ENCODE results near the gene PRPSAP1. TPM values are rescaled to one million over a fixed set of nuclear protein-coding genes. Genes with fewer than 3 reads are reported as not detected.

PRPSAP1 gene
- total RNA-seq, 1 experiment from 2014 or later: 38.4 TPM

- no peak for DNase-seq
- Histone ChIP-seq H3K23me2 (ENCODE audit: insufficient read length, low read depth, low read length, poor library complexity, severe bottlenecking) (no peaks in the 10 kb centered on the region), H2BK20ac (ENCODE audit: low read depth, low read length, poor library complexity, severe bottlenecking) (no peak overlapping the region), H2BK15ac (ENCODE audit: low read depth, low read length) (no peak overlapping the region), H2BK120ac (ENCODE audit: low read depth, low read length, poor library complexity, severe bottlenecking) (no peak overlapping the region), H3K4me2 (ENCODE audit: insufficient read depth, insufficient read length, low read length) (no peak overlapping the region), H3K9ac (ENCODE audit: extremely low read depth, insufficient read length, low read length) (no peak overlapping the region), H3K18ac (ENCODE audit: insufficient read length, low read depth, low read length) (no peak overlapping the region), H4K20me1 (ENCODE audit: control insufficient read depth, insufficient read depth, insufficient read length) (no peaks in the 10 kb centered on the region), H3K56ac (ENCODE audit: insufficient read length, low read depth, low read length) (no peak overlapping the region), H2AK5ac (ENCODE audit: insufficient read length, low read length) (no peak overlapping the region), H2BK5ac (ENCODE audit: insufficient read length, low read length) (no peak overlapping the region), H3K27ac (ENCODE audit: insufficient read length, low read depth, low read length) (no peak overlapping the region), H3K79me1 (ENCODE audit: insufficient read depth, low read depth, low read length, poor library complexity, severe bottlenecking) (no peaks in the 10 kb centered on the region), H3K14ac (ENCODE audit: insufficient read depth, low read length) (no peak overlapping the region), H4K91ac (ENCODE audit: insufficient read length, low read depth, low read length) (no peak overlapping the region), H3K23ac (ENCODE audit: insufficient read length, low read depth, low read length) (no peak overlapping the region), H3K79me2 (ENCODE audit: insufficient read depth, low read length) (no peaks in the 10 kb centered on the region), H4K8ac (replicated peaks; ENCODE audit: insufficient read length, low read depth, low read length) (no peak overlapping the region), H2AFZ (ENCODE audit: low read length) (no peak overlapping the region), H3T11ph (ENCODE audit: low read length) (no peak overlapping the region), H4K5ac (ENCODE audit: insufficient read length, low read depth, low read length) (no peak overlapping the region), H3K27me3 (ENCODE audit: insufficient read depth, low read length) (no peaks in the 10 kb centered on the region), H3K4ac (ENCODE audit: low read depth, low read length) (no peak overlapping the region), H2BK12ac (ENCODE audit: insufficient read length, low read depth, low read length) (no peak overlapping the region), H3K4me1 (ENCODE audit: insufficient read depth, low read length) (no peaks in the 10 kb centered on the region), H3K9me3 (ENCODE audit: control insufficient read depth, low read depth, low read length) (no peaks in the 10 kb centered on the region)
- peaks cover 44 to 78% (median 77%) of the 10 kb centered on the region in 3 experiments; a peak in 6 of 7 replicates for H3K36me3 Mint-ChIP-seq (ENCODE audit: insufficient read depth in 1 of 3, low read depth in 3 of 3)
- TF ChIP-seq, protein P1, sequence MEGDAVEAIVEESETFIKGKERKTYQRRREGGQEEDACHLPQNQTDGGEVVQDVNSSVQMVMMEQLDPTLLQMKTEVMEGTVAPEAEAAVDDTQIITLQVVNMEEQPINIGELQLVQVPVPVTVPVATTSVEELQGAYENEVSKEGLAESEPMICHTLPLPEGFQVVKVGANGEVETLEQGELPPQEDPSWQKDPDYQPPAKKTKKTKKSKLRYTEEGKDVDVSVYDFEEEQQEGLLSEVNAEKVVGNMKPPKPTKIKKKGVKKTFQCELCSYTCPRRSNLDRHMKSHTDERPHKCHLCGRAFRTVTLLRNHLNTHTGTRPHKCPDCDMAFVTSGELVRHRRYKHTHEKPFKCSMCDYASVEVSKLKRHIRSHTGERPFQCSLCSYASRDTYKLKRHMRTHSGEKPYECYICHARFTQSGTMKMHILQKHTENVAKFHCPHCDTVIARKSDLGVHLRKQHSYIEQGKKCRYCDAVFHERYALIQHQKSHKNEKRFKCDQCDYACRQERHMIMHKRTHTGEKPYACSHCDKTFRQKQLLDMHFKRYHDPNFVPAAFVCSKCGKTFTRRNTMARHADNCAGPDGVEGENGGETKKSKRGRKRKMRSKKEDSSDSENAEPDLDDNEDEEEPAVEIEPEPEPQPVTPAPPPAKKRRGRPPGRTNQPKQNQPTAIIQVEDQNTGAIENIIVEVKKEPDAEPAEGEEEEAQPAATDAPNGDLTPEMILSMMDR (conservative IDR thresholded peaks at IDR 0.05): no peak
- H3K9me3 Mint-ChIP-seq: no peaks in the 10 kb centered on the region
- no peaks in the 10 kb centered on the region for H3K27me3 Mint-ChIP-seq (ENCODE audit: low read depth)
- H3K27ac Mint-ChIP-seq: no peak overlapping the region
- no peak overlapping the region for H3K4me3 Mint-ChIP-seq
- H3K4me1 Mint-ChIP-seq: no peaks in the 10 kb centered on the region
- WGBS (ENCODE audit: extremely low coverage, insufficient read length, low lambda C conversion rate): no CpG with 5 or more reads among the region's 8 CpGs
These were observed 43.5 kb upstream of the PRPSAP1 start for GRCh38 chr17:76397184-76397583.

All from H9 (cell line).